ENCODE measurements around the gene GMCL2.

- TF ChIP-seq, protein P1, sequence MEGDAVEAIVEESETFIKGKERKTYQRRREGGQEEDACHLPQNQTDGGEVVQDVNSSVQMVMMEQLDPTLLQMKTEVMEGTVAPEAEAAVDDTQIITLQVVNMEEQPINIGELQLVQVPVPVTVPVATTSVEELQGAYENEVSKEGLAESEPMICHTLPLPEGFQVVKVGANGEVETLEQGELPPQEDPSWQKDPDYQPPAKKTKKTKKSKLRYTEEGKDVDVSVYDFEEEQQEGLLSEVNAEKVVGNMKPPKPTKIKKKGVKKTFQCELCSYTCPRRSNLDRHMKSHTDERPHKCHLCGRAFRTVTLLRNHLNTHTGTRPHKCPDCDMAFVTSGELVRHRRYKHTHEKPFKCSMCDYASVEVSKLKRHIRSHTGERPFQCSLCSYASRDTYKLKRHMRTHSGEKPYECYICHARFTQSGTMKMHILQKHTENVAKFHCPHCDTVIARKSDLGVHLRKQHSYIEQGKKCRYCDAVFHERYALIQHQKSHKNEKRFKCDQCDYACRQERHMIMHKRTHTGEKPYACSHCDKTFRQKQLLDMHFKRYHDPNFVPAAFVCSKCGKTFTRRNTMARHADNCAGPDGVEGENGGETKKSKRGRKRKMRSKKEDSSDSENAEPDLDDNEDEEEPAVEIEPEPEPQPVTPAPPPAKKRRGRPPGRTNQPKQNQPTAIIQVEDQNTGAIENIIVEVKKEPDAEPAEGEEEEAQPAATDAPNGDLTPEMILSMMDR (conservative IDR thresholded peaks at IDR 0.05; ENCODE audit: low read depth, low read length) = no peak
- TF ChIP-seq EZH2 (IDR thresholded peaks at IDR 0.05; ENCODE audit: low read length, unreplicated experiment) (no peak), EZH2phosphoT487 (IDR thresholded peaks at IDR 0.05; ENCODE audit: borderline replicate concordance, low read length) (no peak)
Measured at GRCh38 chr5:178147406-178147805, 39.8 kb downstream of the GMCL2 start.
